Right kidney (tissue), 1 donor: Measurements from ENCODE around the gene ERN1.
A peak's percentile ranks its signal among the peaks of the same experiment; 100 is the strongest.

Experiments
- DNase-seq: peaks from one replicate; pipeline ENCODE4 v3.0.0-alpha.2; 2016

ERN1 gene

DNA sequence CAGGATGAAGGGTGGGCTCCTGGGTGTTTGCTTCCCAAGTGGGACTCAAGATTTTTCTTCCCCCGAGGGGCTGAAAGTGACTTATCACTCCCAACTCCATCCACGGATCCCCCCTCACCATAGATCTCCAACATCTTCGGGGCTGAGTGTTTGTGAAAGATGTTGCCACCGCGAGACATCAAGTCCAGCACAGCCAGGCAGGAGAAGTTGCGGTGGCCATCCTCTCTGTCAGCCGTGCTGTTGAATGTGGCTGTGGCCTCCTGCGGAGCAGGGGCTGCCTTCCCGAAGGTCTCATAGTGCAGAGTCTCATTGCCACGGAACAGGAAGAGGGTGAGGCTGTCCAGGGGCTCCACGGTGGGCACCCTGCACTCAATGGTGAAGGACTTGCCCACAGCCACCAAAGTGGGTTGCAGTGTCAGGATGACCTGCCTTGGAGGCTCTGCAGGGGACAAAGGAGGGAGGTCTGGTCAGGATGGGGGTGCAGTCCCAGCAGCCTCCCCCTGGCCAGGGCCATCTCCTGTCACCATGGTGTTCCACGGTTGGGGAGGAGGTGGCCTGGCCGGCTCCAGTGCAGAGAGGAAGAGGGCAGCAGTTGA, 126.3 kb downstream of the ERN1 start:
- no peak for DNase-seq

DNA sequence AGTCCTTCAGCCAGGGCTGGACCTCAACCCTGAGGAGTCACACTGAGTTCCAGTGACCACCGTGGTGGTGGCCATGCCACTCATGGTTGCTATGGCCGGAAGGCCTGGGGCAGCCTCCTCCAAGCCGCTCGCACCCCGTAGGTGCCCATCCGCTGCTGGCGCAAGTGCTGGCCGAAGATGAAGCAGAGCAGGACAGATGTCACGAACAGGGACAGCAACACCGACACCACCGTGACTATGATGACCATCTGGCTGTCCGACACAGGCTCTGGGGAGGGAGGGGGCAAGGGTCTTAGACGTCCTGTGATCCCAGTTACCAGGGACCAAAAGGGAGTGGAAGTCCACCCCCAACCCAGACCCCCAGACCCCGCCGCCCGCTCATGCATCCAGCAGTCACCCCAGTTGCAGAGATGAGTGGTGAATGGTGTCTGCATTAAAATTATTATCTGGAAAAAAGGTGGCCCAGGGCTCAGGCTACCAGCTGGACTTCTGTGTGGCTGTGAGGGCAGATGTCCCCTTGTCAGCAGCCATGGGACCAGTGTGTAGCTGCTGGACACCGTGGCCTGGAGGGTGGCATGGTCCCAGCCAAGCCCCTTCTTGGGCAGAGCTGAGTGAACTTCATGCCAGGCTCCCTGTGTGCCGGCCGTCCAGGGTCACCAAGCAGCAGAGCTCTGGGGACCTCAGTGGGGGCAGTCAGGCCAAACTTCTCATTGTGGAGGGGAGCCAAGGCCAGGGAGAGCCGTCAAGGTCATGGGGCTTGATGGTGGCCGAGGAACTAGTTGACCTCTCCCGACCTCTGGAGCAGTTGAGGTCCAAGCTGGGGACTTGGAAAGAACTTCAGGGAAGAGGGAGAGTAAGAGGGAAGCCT, 127.1 kb downstream of the ERN1 start:
- DNase-seq, result no peak

DNA sequence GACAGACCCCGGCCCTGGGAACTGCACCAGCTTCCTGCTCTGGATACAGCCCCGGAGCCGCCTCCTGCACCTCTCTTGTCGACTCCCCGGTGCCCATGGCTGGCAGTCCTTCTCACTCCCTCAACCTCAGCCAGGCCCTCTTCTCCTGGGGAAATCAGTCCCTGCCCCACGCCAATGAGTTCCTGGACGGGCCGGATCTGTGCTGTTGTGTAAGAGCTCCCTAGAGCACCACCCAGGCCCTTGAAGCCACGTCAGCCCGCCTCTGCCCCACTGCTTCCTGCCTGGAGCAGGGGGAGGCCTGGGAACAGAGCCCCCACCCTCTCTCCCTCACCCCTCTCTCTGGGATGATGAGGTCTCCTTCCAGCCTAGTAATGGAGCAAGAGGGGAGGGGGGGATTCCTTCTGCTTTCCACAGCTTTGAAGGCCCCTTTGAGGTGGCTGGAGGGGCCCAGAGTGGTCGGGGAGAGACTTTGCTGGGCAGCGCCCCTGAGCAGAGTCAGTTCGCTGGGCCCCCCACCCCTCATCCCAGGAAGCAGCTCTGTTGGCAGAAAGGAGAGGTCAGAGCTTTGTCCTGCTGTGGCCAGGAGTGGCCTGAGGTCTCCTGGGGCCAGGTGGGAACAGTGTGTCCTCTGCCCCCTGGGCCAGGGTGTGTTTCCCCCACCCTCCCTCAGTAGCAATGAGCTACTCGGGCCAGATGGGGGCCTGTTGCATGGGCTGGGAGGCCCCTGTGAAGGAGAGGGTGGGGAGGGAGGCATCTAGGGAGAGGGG, 128.0 kb downstream of the ERN1 start:
- DNase-seq, result no peak

DNA sequence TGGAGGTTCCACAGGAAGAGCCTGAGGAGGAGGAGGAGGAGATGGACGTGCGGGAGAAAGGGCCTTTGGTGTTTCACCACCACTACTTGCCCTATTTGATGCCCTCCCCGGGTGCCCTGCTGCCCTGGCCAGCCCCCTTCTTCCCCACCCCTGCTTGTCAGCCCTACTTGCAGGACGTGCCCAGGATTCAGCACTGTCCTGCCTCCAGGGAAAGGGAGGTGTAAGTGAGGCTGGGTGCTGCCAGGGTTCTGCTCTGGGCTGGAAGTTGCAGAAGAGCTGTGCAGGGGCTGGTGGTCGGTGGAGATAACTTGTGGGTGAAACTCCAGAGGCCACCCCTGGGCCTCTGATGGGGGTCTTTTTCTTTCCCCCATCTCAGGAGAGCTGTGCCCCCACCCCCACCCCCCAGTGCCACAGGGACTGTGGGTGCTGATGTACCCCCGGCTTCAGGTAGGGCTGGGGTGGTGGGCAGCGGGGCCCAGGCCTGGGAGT, 128.8 kb downstream of the ERN1 start:
- DNase-seq, result no peak

DNA sequence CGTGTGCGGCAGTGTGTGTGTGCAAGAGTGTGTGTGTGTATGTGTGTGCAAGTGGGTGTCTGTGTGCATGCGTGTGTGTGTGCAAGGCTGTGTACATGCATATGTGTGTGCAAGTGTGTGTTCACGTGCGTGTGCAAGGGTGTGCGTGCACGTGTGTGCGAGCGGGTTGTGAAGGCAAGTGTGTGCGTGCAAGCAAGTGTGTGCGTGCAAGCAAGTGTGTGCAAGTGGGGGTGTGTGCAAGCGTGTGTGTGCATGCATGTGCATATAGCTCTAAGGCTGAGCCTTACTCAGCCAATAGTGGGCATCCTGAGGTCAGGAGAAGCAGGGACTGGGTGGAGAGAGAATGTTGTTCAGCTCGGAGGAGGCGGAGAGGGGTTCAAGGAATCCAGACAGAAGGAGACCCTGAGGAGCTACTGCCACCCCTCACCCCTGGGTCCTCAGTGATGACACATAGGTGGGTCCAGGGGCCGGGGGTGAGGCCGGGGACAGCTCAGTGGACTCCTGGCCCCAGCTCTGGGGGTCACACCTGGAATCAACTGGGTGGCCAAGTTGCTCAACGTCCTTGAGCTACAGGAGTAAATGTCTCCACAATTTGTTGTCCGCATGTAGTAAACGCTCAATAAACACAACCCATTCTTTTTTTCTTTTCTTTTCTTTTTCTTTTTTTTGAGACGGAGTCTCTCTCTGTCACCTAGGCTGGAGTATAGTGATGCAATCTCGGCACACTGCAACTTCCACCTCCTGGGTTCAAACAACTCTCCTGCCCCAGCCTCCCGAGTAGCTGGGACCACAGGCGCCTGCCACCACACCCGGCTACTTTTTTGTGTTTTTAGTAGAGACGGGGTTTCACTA, 130.0 kb downstream of the ERN1 start:
- DNase-seq, result no peak

DNA sequence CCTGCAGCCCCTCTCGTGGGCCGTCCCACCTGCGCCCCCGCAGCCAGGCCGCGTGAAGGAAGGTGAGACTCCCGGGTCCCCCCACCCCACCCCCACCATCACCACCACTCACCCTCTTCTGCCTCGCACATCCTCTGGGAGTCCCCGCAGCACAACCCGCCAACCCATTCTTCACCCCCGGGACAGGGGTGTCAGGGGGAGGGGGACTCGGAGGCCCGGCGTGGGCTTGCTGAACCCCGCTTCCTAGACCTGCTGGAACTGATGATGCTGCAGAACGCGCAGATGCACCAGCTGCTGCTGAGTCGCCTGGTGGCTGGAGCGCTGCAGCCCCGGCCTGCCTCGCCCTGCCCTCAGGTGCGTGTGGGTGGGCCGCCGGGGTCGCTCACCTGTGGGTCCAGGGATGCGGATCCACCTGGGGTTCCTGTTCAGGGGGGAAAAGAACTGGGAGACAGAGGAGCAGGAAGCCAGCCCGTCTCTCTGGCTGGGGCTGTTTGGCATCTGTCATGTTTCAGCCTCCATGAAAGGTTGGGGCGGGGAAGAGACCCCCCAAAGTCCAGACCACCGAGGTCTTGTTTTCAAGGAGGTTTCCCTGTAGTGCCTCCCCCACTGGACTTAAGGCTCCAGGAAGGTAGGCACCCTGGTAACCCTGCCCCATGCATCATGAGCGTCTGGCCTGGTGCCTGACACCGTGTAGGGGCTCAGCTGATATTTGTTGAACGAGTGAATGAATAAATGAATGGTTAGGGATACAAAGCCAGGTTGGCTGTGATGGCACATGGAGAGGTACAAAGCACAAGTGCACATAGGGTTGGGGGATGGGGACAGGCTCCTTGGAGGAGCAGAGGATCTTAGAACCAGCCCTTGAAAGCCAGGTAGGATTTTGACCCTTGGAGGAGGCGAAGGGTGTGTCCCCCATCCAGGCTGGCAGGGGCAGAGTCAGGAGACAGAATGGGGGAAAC, 130.9 kb downstream of the ERN1 start:
- no peak for DNase-seq

DNA sequence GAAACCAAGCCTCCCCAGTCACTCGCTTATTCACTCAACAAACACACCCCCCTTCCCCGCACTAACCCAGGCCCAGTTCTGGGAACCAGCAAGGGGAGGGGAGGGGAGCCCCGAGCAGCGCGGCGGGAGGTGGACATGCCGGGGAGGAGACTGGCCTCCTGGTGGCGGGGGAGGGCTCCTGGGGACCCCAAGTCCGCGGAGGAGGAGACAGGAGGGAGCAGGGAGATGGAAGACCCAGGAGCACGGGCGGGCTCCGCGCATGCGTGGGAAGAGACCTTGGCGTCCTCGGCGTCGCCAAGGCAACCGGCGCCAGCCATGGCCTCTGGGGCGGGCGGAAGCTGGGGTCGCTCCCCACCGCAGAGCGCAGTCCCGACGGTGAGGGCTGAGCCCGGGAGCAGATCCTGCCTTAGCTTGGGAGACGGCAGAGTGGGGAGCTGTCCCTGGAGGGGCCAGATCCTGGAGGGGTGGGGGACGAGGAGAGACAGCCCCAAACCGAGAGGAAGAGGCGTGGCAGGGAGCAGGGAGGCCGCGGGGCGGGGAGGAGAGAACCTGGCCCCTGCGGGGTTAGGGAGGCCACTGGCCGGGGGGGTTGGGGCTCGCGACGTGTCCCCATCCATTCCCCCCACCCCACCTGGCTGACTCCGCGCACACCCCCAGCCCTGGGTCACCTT, 131.8 kb downstream of the ERN1 start, which contains the start of gene PRR29:
Gene PRR29, plus strand, starts transcription at position 302 of the 671 bp plus-strand sequence. Its CDS starts 14 bp downstream, at position 316.
- peak; percentile 74 for DNase-seq

DNA sequence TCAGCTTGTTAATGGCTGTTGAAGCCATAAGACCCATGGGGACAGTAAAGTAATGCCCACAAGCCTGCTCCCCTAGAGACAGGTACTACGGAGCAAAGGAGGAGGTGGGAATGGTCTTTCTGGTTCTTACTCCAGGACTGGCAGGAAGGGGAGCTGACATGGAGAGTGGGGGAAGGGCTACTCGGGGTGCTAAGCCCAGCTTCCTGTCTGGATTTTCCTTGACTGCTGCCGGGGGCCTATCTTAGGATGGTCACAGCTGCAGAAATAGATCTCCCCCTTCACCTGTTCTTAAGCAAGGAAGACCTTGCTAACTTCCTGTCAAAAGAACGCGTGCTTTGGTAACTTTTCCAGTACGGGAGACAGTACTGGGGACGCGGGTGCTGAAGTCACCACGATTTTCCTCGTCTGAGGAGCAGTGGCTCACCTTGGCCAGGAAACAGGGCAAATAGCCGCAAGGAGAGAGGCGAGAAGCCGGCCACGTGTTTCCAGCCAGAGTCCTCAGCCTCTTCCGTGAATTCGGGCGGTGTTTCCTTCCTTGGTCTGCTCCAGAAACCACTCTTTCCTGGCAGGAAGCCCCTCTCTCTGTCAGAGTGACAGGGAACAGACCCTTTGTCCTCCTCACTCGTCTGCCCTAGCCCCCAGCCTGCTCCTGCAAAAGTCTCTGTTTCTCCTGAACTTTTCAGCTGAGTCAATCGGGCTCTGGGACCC, 132.4 kb downstream of the ERN1 start:
- no peak for DNase-seq

DNA sequence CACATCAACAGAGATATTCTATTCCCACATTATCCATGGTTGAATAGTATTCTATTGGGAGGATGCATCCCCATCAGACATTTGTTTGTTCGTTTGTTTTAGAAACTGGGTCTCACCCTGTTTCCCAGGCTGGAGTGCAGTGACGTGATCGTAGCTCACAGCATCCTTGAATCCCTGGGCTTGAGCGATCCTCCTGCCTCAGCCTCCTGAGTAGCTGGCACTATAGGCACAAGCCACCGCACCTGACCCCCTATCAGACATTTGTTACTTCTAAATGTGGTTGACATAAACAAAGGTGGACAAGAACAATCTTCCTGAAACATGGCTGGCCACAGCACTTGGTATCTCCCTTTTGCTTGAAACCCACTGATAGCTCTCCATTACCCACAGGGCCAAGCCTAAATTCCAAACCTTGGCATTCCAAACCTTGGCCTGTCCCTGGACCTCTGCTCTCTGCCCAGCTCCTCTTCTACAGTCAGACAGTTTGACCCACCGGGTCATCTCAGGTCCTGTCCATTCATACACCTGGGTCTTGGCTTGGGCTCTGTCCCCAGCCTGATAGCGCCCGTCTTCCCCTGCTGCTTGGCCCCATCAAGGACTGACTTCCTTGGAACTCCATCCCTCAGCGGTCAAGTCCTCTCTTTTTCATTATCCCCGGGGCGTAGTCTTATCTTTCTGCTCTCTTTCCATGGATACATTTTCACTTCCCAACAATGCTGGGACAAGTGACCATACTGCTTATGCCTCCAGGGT, 133.3 kb downstream of the ERN1 start:
- DNase-seq, result no peak

DNA sequence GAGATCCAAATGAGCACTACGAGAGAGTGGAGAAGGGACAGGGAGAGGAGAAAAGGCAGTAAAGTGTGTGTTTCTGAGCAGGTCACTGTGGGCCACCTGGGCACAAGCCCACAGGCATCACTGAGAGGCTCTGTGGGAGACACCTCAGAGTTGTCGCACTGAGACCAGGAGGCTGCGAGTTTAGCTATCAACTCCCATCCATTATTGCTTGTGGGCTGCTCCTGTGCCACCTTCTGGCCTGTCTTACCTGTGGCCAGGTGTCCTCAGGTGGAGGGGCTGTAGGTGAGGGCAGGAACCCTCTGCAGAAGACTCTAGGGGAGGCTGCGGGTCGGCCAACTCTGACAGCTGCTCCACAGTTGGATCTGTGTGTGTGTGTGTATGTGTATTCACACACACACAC, 134.3 kb downstream of the ERN1 start:
- DNase-seq, result no peak

DNA sequence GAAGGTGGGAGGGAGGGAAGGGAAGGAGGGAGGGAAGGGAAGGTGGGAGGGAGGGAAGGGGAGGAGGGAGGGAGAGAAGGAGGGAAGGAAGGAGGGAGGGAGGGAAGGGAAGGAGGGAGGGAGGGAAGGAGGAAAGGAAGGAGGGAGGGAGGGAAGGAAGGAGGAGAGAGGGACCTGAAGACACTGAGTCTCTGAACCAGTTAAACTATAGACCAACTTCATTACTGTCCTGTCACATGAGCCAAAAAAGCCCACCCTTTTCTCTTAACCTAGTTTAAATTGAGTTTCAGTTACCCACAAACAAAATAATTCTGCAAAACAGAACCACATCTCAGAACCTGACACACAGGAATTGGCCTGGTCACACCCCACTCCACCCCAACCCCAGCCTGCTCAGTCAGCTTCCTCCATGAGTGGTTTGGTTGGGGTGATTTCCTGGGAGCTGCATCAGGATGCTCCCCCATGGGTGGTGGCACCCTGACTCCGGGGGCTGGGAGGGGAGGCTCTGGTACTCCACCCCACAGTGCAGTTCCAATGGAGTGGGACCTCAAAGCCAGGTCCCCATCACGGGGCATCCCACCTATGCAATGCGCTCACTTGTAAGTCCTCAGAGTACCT, 136.5 kb downstream of the ERN1 start:
- DNase-seq, result no peak

DNA sequence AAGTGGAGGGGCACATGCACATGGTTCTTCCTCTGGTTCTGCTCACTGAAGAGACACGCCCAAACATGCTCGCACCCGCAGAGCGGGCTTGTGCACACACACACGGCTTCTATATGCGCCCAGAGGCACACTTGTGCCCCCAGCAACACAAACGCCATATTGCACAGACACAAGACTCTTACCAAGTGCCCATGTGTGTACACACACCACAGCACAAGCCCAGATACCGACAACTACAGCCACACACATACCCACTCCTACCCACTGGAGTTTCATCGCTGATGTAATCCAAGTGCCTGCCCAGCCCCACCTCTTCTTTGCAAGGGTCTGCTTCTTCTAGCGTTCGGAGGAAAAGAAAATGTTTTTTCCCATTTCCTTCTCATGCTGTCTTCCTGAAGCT, 138.3 kb downstream of the ERN1 start:
- DNase-seq, result no peak

DNA sequence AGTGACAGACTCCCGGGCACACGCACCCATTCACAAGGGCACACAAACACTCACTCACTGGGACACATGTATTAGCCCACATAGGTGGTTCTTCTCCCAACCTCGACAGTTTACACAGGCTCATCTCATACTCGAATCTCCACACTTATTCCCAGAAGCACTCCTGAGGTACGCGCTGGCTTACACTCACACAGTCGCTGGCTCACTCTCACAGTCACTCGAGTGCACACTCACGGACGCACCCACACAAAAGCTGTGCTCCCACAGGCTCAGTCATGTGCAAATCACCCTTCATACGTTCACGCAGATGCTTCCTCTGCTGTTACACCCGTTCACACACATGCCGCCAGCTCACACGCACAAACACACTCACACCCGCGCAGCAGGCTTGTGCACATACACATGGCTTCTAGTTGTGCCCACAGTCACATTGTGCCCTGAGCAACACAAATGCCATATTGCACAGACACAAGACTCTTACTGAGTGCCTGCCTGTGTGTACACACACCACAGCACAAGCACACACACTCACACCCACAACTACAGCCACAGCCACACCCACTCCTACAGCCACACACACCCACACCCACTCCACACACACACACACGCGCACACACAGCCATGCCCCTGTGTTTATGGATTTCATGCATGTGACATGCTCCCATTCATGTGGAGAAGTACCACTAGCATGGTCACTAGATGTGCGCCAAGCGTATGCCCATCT, 140.2 kb downstream of the ERN1 start:
- DNase-seq, result no peak
